UCSD-AML1 (cell line): ENCODE measurements around the gene GNPAT.

Source experiments
- DNase-seq: peaks from one replicate; lab custom pipeline; 2025; ENCODE audit not compliant: unreplicated experiment; lab: John Stamatoyannopoulos, UW

GNPAT gene

GRCh38 chr1:231242516-231243198 is 1.6 kb downstream of the GNPAT start:
- DNase-seq, result no peak

GRCh38 chr1:231248778-231249177 is 7.8 kb downstream of the GNPAT start:
- no peak for DNase-seq

- no peak for DNase-seq
Measured at GRCh38 chr1:231252336-231252735, 11.3 kb downstream of the GNPAT start.

GRCh38 chr1:231260351-231260750 is 19.3 kb downstream of the GNPAT start:
- no peak for DNase-seq

GRCh38 chr1:231264642-231265041 is 23.6 kb downstream of the GNPAT start:
- DNase-seq, result no peak

GRCh38 chr1:231265379-231265778 is 24.4 kb downstream of the GNPAT start:
- DNase-seq, result no peak

GRCh38 chr1:231266811-231267322 is 25.9 kb downstream of the GNPAT start:
- no peak for DNase-seq

- DNase-seq, result no peak
Measured at GRCh38 chr1:231272173-231272572, 31.2 kb downstream of the GNPAT start.

GRCh38 chr1:231272880-231273279 is 31.9 kb downstream of the GNPAT start:
- no peak for DNase-seq

GRCh38 chr1:231274119-231274825 is 33.3 kb downstream of the GNPAT start:
- DNase-seq, result no peak

- DNase-seq, result no peak
Measured at GRCh38 chr1:231278100-231278790, 37.2 kb downstream of the GNPAT start.

GRCh38 chr1:231279081-231279480 is 38.1 kb downstream of the GNPAT start:
- no peak for DNase-seq

GRCh38 chr1:231279683-231280082 is 38.7 kb downstream of the GNPAT start:
- DNase-seq, result no peak

- no peak for DNase-seq
Measured at GRCh38 chr1:231284441-231284840, 43.4 kb downstream of the GNPAT start.

GRCh38 chr1:231286603-231287002 is 45.6 kb downstream of the GNPAT start:
- no peak for DNase-seq

- DNase-seq, result no peak
Measured at GRCh38 chr1:231295938-231296337, 54.9 kb downstream of the GNPAT start.

- no peak for DNase-seq
Measured at GRCh38 chr1:231301990-231302389, 61.0 kb downstream of the GNPAT start.

- DNase-seq, result no peak
Measured at GRCh38 chr1:231310391-231310934, 69.5 kb downstream of the GNPAT start.

GRCh38 chr1:231311720-231312431 is 70.9 kb downstream of the GNPAT start:
- DNase-seq, result no peak

GRCh38 chr1:231312432-231312788 is 71.4 kb downstream of the GNPAT start:
- DNase-seq, result no peak

- DNase-seq, result no peak
Measured at GRCh38 chr1:231313661-231314060, 72.6 kb downstream of the GNPAT start.
